PFSK-1 (cell line): ENCODE measurements around the gene KMT2C.

Experiments
- FOXP2 ChIP-seq: optimal IDR thresholded peaks from 2 replicates; pipeline ENCODE3; 2011; ENCODE audit warnings: borderline replicate concordance, control low read depth, inconsistent platforms; ENCODE audit not compliant: insufficient read depth; ENCODE audit errors: extremely low read length, extremely low read depth
- POLR2AphosphoS5 ChIP-seq: IDR thresholded peaks from 2 replicates; pipeline ENCODE4 v1.6.1; 2012; ENCODE audit warnings: low read depth, mild to moderate bottlenecking, control low read depth, low read length, moderate library complexity
- REST ChIP-seq, 2 experiments: IDR thresholded peaks; 2 replicates each; pipeline versions ENCODE4 v1.6.1 to v1.8.0; 2011 to 2012; ENCODE audit warnings: low read depth in 2 of 2, low read length in 2 of 2, control low read depth in 1 of 2, inconsistent platforms in 1 of 2, mild to moderate bottlenecking in 1 of 2, moderate library complexity in 1 of 2; ENCODE audit not compliant: insufficient read depth in 1 of 2
- SIN3A ChIP-seq: IDR thresholded peaks from 2 replicates; pipeline ENCODE4 v1.6.1; 2012; ENCODE audit warnings: mild to moderate bottlenecking, low read length, moderate library complexity, borderline replicate concordance; ENCODE audit not compliant: insufficient read depth
- TAF1 ChIP-seq: IDR thresholded peaks from 2 replicates; pipeline ENCODE4 v1.6.1; 2012; ENCODE audit warnings: low read length, control low read depth, borderline replicate concordance; ENCODE audit not compliant: insufficient read depth

DNA sequence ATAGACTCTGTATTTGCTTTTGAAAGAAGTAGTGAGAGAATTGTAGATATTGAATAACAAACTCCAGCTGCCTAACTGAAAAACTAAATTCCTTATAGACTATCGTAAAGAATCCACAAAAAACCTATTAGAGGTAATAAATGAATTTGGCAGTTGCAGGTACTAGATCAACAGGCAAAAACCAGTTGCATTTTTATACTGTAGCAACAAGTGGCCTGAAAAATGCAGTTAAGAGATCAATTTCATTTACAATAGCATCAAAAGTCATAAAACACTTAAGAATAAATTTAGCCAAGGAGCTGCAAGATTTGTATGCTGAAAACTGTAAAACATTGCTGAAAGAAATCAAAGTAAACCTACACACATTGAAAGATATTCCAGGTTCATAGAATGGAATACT, 340.0 kb downstream of the KMT2C start:
- TF ChIP-seq REST (IDR thresholded peaks at IDR 0.05; ENCODE audit: insufficient read depth in 1 of 2, low read depth in 2 of 2, low read length in 2 of 2), result no peak
- TF ChIP-seq TAF1, result no peak
- TF ChIP-seq POLR2AphosphoS5, result no peak
- no peak for TF ChIP-seq SIN3A
- TF ChIP-seq FOXP2, result no peak
